Measurements from ENCODE around the gene JUND.
"Not testable (repeated sequence)": the region's sequence is repeated elsewhere in the genome, so short reads cannot be mapped to it uniquely, and the experiment has no call there.

Gene JUND

DNA sequence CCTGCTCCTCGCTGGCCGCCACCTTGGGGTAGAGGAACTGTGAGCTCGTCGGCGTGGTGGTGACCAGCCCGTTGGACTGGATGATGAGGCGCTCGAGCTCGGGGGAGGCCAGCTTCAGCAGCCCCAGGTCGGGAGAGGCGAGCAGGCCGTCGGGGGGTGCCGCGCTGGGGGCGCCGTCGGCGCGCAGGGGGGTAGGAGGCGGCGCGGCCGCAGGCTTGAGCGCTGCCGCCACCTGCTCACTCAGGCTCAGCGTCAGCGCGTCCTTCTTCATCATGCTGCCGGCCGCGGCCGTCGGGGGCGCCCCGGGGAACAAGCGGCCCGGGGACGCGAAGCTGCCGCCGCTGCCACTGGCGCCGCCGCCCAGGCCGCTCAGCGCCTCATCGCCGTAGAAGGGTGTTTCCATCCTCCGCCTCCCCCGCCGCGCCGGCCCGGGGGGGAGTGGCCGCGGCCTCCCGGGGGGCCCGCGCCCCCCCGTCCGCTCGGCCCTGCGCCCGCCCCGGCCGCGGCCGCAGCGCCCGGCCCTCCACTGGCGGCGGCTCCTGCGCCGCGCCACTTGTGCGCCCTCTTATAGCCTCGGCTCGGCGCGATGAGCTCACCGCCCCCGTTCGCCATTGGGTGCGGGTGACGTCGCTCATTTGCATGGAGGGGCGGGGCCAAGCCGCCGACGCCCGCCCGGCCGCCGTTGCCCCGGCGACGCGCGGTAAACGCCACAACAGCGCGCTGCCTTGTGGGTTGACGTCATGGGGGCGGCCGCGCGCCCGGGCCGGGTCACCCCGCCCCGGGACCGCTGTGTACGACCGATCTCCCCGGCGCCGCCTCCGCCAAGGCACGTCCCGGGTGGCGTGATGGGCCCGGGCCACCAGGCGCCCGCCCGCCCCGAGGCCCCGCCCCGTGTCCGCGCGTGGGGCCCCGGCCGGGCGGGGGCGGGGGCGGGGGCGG, at the start of gene JUND:
Gene JUND (minus strand): TSS at position 541 of the 939 bp plus-strand sequence. CDS start 138 bp downstream, at position 403.
- DNase-seq (ENCODE audit: low read depth) = peak; percentile 96
- peak within 1 kb of the TSS; percentile 92 for H3K4me3 ChIP-seq (ENCODE audit: control insufficient read depth, low read depth, low read length)
- TF ChIP-seq, protein P1, sequence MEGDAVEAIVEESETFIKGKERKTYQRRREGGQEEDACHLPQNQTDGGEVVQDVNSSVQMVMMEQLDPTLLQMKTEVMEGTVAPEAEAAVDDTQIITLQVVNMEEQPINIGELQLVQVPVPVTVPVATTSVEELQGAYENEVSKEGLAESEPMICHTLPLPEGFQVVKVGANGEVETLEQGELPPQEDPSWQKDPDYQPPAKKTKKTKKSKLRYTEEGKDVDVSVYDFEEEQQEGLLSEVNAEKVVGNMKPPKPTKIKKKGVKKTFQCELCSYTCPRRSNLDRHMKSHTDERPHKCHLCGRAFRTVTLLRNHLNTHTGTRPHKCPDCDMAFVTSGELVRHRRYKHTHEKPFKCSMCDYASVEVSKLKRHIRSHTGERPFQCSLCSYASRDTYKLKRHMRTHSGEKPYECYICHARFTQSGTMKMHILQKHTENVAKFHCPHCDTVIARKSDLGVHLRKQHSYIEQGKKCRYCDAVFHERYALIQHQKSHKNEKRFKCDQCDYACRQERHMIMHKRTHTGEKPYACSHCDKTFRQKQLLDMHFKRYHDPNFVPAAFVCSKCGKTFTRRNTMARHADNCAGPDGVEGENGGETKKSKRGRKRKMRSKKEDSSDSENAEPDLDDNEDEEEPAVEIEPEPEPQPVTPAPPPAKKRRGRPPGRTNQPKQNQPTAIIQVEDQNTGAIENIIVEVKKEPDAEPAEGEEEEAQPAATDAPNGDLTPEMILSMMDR (conservative IDR thresholded peaks at IDR 0.05; ENCODE audit: control insufficient read depth, insufficient read depth, low read depth, low read length) = no peak

- TF ChIP-seq, protein P1 (conservative IDR thresholded peaks at IDR 0.05; ENCODE audit: control insufficient read depth, insufficient read depth, low read depth, low read length) = no peak
- no peak overlapping the region for H3K4me3 ChIP-seq (ENCODE audit: control insufficient read depth, low read depth, low read length)
- no peak for DNase-seq (ENCODE audit: low read depth)
Measured at GRCh38 chr19:18330868-18331267, 49.4 kb upstream of the JUND start.

DNA sequence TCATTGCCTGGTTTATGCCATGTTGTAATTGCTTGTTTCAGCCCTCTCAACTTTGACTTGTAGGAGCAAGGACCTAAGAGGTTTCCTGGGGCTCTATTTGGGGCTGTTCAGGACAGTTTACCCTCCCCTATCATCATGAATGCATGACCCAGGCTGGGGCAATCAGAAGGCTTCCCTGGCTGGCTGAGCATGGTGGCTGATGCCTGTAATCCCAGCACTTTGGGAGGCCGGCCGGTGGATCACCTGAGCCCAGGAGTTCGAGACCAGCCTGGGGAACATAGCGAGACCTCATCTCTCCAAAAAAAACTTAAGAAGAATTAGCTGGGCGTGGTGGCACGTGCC, 47.6 kb upstream of the JUND start:
- TF ChIP-seq, protein P1 (conservative IDR thresholded peaks at IDR 0.05; ENCODE audit: control insufficient read depth, insufficient read depth, low read depth, low read length) = no peak
- DNase-seq (ENCODE audit: low read depth) = no peak
- peak overlapping the region; percentile 43 for H3K4me3 ChIP-seq (ENCODE audit: control insufficient read depth, low read depth, low read length)

GRCh38 chr19:18328340-18329034, 47.1 kb upstream of the JUND start:
- peak overlapping the region; percentile 43 for H3K4me3 ChIP-seq (ENCODE audit: control insufficient read depth, low read depth, low read length)
- TF ChIP-seq, protein P1 (conservative IDR thresholded peaks at IDR 0.05; ENCODE audit: control insufficient read depth, insufficient read depth, low read depth, low read length) = peak; percentile 100
- peak; percentile 98 for DNase-seq (ENCODE audit: low read depth)

DNA sequence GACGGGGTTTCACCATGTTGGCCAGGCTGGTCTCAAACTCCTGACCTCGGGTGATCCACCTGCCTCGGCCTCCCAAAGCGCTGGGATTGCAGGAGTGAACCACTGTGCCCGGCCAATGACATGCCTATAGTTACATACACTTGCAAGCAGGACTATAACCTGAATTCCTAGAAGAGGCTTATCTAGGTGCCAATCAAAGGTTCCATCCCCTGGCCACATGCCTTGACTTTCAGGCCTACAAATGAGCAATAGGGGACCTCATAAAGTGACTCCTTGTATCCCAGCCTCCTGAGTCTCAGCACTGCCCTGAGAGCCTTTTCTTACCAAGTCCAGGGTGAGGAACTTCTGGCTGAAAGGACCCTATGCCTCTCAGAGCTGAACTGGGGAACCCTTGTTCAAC, 45.4 kb upstream of the JUND start:
- DNase-seq (ENCODE audit: low read depth) = no peak
- H3K4me3 ChIP-seq (ENCODE audit: control insufficient read depth, low read depth, low read length) = no peak overlapping the region
- TF ChIP-seq, protein P1 (conservative IDR thresholded peaks at IDR 0.05; ENCODE audit: control insufficient read depth, insufficient read depth, low read depth, low read length) = no peak

- H3K4me3 ChIP-seq (ENCODE audit: control insufficient read depth, low read depth, low read length); DNase-seq (ENCODE audit: low read depth): not testable (repeated sequence)
Measured at GRCh38 chr19:18324373-18324731, 42.9 kb upstream of the JUND start.
